AG04450 (cell line): ENCODE measurements around the gene C2CD2L. TPM values are rescaled to one million over a fixed set of nuclear protein-coding genes. Genes with fewer than 3 reads are reported as not detected.

Source experiments
- CTCF ChIA-PET: fragments of 300-600, 350-600 bp; formaldehyde crosslinking; extraction: SDS; loops from one replicate; lab custom pipeline; 2022; ENCODE audit warnings: antibody characterized with exemption, inconsistent platforms; lab: Charles Lee
- POLR2A ChIA-PET: fragments of 350-600 bp; formaldehyde crosslinking; extraction: SDS; loops from one replicate; lab custom pipeline; 2021; ENCODE audit warnings: antibody characterized with exemption, inconsistent platforms; lab: Yijun Ruan, JAX
- DNase-seq: peaks from one replicate; pipeline ENCODE4 v3.0.0-alpha.2; 2011; ENCODE audit warnings: low read depth, low spot score
- H3K27ac ChIP-seq: one replicate; pipeline ENCODE4 v1.5.1; 2012; ENCODE audit warnings: low read depth, low read length, control low read depth
- H3K27me3 ChIP-seq: one replicate; pipeline ENCODE4 v1.6.0; 2012; ENCODE audit warnings: low read length; ENCODE audit not compliant: control insufficient read depth, insufficient read depth
- H3K4me3 ChIP-seq: 2 replicates; pipeline ENCODE4 v1.5.1; 2011; ENCODE audit warnings: mild to moderate bottlenecking, low read depth, low read length, control low read depth
- H3K9me3 ChIP-seq: 2 replicates; pipeline ENCODE4 v1.5.1; 2012; ENCODE audit warnings: low read length; ENCODE audit not compliant: control insufficient read depth, insufficient read depth
- polyA plus RNA-seq: library from polyadenylated mRNA; depleted of rRNA; stranded (reverse); fragments of >200 nt; gene quantifications from 2 replicates; pipeline ENCODE4 v1.2.3, GENCODE V29; 2011
- TF ChIP-seq, protein P1 (sequence below): IDR thresholded peaks from 2 replicates; pipeline ENCODE4 v1.5.1; 2011; ENCODE audit warnings: low read depth, low read length, control low read depth, inconsistent platforms

The C2CD2L gene
- polyA plus RNA-seq, 1 experiment, result 2.8 TPM

DNA sequence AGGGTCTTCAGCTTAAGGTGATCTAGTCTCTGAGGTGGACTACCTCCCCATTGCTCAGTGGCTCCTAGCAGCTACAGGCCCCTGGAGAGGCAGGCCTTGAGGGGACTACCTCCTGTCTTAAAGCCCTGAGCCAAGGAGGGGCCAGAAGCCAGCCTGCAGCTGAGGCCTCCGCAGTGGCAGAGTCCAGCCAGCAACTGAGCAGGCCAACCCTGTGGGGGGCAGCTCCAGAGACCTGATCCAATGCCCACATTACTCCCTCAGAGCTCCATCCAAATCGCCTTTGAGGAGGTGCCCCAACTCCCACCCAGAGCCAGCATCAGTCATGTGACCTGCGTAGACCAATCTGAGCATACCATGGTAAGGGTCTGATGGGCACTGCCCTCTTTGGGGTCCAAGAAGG is 2.7 kb downstream of the C2CD2L start:
- CTCF ChIA-PET, result interaction anchor here (1.2 to 2.3 kb wide), 5 partner anchors 15 to 212 kb away, joined by 3 to 11 read pairs (median 6); partner anchors contain the start of gene CBL
- no peak for DNase-seq
- H3K9me3 ChIP-seq, result no peaks in the 10 kb centered on the region
- POLR2A ChIA-PET, result interaction anchor here (1.3 kb wide), 1 partner anchor 15 kb away, joined by 3 read pairs; no protein-coding TSS in a partner anchor
- H3K27me3 ChIP-seq, result no peaks in the 10 kb centered on the region
- no peak overlapping the region for H3K27ac ChIP-seq
- TF ChIP-seq, protein P1, sequence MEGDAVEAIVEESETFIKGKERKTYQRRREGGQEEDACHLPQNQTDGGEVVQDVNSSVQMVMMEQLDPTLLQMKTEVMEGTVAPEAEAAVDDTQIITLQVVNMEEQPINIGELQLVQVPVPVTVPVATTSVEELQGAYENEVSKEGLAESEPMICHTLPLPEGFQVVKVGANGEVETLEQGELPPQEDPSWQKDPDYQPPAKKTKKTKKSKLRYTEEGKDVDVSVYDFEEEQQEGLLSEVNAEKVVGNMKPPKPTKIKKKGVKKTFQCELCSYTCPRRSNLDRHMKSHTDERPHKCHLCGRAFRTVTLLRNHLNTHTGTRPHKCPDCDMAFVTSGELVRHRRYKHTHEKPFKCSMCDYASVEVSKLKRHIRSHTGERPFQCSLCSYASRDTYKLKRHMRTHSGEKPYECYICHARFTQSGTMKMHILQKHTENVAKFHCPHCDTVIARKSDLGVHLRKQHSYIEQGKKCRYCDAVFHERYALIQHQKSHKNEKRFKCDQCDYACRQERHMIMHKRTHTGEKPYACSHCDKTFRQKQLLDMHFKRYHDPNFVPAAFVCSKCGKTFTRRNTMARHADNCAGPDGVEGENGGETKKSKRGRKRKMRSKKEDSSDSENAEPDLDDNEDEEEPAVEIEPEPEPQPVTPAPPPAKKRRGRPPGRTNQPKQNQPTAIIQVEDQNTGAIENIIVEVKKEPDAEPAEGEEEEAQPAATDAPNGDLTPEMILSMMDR, result no peak
- H3K4me3 ChIP-seq, result no peak overlapping the region

DNA sequence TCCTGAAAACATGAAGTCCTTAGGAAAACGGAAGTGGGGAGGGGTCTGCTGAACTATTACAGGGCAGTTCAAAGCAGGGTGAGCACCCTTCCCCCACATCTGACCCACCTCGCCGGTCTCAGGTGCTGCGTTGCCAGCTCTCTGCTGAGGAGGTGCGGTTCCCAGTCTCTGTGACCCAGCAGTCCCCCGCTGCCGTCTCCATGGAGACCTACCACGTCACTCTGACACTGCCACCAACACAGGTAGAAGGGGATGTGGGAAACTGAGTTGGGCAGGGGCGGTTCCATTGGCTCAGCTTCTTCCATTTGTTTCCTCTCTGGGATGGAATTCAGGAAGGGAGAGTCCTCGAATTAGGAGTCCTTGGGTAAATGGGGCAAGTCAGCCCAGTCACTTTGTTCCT is 3.3 kb downstream of the C2CD2L start:
- POLR2A ChIA-PET, result interaction anchor here (1.3 kb wide), 1 partner anchor 16 kb away, joined by 3 read pairs; no protein-coding TSS in a partner anchor
- TF ChIP-seq, protein P1, result no peak
- Histone ChIP-seq H3K4me3 (no peak overlapping the region), H3K27me3 (no peaks in the 10 kb centered on the region), H3K9me3 (no peaks in the 10 kb centered on the region), H3K27ac (no peak overlapping the region)
- DNase-seq, result no peak
- CTCF ChIA-PET, result interaction anchor here (2.3 kb wide), 1 partner anchor 16 kb away, joined by 6 read pairs; a partner anchor contains a TSS

DNA sequence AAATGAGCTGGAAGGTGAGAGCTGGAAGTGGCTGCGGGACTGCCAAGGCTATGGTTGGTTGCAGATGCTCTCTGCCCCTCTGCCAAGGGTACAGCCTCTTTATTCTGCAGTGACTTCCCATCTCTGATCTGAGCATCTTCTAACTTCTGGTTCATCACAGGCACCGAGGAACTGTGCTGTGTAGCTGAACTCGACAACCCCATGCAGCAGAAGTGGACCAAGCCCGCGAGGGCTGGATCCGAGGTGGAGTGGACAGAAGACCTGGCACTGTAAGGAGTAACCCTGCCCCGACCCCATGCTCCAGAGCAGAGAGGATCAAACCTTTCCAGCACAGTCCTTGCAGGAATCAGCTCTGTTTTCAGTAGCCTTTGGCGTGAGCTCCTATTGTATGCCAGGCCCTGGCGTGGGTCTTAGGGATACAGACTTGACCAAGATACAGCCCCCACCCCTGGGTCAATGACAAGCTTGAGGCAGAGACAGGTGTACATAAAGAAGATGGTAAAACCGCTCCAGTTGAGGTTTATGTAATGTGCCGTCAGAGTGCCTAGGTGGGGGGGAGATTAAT is 4.3 kb downstream of the C2CD2L start:
- no peaks in the 10 kb centered on the region for H3K9me3 ChIP-seq
- no peak overlapping the region for H3K4me3 ChIP-seq
- no peaks in the 10 kb centered on the region for H3K27me3 ChIP-seq
- no peak overlapping the region for H3K27ac ChIP-seq
- no peak for DNase-seq
- ChIA-PET POLR2A (interaction anchor here (0.6 kb wide), 1 partner anchor 26 kb away, joined by 9 read pairs; no protein-coding TSS in a partner anchor), CTCF (interaction anchor here (0.5 to 1.6 kb wide), 3 partner anchors 34 to 95 kb away, joined by 3 to 6 read pairs (median 5); no protein-coding TSS in a partner anchor)
- TF ChIP-seq, protein P1, result no peak

DNA sequence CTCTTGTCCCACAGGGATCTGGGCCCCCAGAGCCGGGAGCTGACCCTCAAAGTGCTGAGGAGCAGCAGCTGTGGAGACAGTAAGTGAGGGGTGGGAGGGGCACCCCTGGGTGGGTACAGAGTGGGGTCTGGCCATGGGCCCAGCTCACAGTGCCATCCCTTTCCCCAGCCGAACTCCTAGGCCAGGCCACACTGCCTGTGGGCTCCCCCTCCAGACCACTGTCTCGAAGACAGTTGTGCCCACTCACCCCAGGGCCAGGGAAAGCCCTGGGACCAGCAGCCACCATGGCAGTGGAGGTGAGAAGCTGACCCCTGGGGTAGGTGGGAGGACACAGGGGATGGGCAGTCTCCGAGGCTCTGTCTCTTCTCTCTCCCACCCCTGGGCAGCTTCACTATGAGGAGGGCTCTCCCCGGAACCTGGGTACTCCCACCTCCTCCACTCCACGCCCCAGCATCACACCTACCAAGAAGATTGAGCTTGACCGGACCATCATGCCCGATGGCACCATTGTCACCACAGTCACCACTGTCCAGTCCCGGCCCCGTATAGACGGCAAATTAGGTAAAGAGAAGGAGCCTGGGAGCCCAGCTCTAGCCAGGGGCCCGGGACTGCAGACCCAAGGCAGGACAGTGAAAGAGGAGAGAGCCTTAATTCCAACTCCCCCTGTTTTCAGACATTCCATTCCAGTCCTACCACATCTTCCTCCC is 5.3 kb downstream of the C2CD2L start:
- H3K9me3 ChIP-seq, result no peaks in the 10 kb centered on the region
- ChIA-PET POLR2A (no interaction called here), CTCF (interaction anchor here (0.5 to 1.6 kb wide), 5 partner anchors 33 to 226 kb away, joined by 3 to 6 read pairs (median 3); no protein-coding TSS in a partner anchor)
- no peak for DNase-seq
- H3K27me3 ChIP-seq, result no peaks in the 10 kb centered on the region
- H3K4me3 ChIP-seq, result no peak overlapping the region
- no peak overlapping the region for H3K27ac ChIP-seq
- TF ChIP-seq, protein P1, result no peak

DNA sequence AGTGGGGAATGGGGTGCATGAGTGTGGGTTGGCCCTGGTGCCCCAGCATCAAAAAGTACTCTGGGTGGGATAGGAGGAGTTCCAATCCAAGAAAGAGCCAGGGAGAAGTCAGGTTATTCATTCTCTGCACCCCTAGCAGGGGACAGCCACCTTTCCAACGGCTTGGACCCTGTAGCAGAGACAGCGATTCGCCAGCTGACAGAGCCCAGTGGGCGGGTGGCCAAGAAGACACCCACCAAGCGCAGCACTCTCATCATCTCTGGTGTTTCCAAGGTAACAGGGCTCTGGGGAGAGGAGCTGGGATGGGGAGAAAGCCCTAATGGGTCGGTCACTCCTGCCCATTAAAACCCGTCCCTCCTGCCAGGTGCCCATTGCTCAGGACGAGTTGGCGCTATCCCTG is 6.6 kb downstream of the C2CD2L start:
- TF ChIP-seq, protein P1, result no peak
- H3K4me3 ChIP-seq, result no peak overlapping the region
- H3K27ac ChIP-seq, result no peak overlapping the region
- DNase-seq, result no peak
- no peaks in the 10 kb centered on the region for H3K9me3 ChIP-seq
- POLR2A ChIA-PET, result no interaction called here
- CTCF ChIA-PET, result no interaction called here
- H3K27me3 ChIP-seq, result no peaks in the 10 kb centered on the region
